HT1080 (cell line): ENCODE results near the gene TOGARAM1. TPM values are rescaled to one million over a fixed set of nuclear protein-coding genes. Genes with fewer than 3 reads are reported as not detected.
A peak's percentile ranks its signal among the peaks of the same experiment; 100 is the strongest.

Experiments
- DNase-seq: peaks from one replicate; pipeline ENCODE4 v3.0.0-alpha.2; 2015; ENCODE audit warnings: low read depth
- total RNA-seq: library from RNA; depleted of rRNA; stranded (reverse); fragments of >200 nt; shearing (Covaris generic); gene quantifications from 2 replicates; pipeline ENCODE4 v1.2.3, GENCODE V29; 2014

TOGARAM1 gene
- total RNA-seq, 1 experiment from 2014 or later = 5.6 TPM

- peak; percentile 1 for DNase-seq
Observed at GRCh38 chr14:44963775-44964380, 1.9 kb downstream of the TOGARAM1 start.

GRCh38 chr14:44966601-44967336, 4.8 kb downstream of the TOGARAM1 start:
- DNase-seq = no peak

GRCh38 chr14:44968714-44969113, 6.7 kb downstream of the TOGARAM1 start:
- DNase-seq = no peak

- no peak for DNase-seq
Observed at GRCh38 chr14:44970907-44971306, 8.9 kb downstream of the TOGARAM1 start.

GRCh38 chr14:44971459-44971858, 9.5 kb downstream of the TOGARAM1 start:
- DNase-seq = no peak

GRCh38 chr14:44979273-44979672, 17.3 kb downstream of the TOGARAM1 start:
- DNase-seq = no peak

- no peak for DNase-seq
Observed at GRCh38 chr14:44979740-44980356, 17.9 kb downstream of the TOGARAM1 start.

GRCh38 chr14:44981198-44981597, 19.2 kb downstream of the TOGARAM1 start:
- DNase-seq = no peak

- DNase-seq = no peak
Observed at GRCh38 chr14:44982594-44982993, 20.6 kb downstream of the TOGARAM1 start.

- DNase-seq = no peak
Observed at GRCh38 chr14:44988694-44989093, 26.7 kb downstream of the TOGARAM1 start.

GRCh38 chr14:44989497-44990440, 27.8 kb downstream of the TOGARAM1 start:
- no peak for DNase-seq

- DNase-seq = no peak
Observed at GRCh38 chr14:44990533-44990932, 28.5 kb downstream of the TOGARAM1 start.

- no peak for DNase-seq
Observed at GRCh38 chr14:44995196-44995595, 33.2 kb downstream of the TOGARAM1 start.

- DNase-seq = no peak
Observed at GRCh38 chr14:44995770-44996294, 33.8 kb downstream of the TOGARAM1 start.

GRCh38 chr14:45003924-45004323, 41.9 kb downstream of the TOGARAM1 start:
- no peak for DNase-seq

GRCh38 chr14:45015133-45015532, 53.1 kb downstream of the TOGARAM1 start:
- no peak for DNase-seq

GRCh38 chr14:45028107-45028626, 66.2 kb downstream of the TOGARAM1 start:
- DNase-seq = no peak

- no peak for DNase-seq
Observed at GRCh38 chr14:45034730-45035129, 72.7 kb downstream of the TOGARAM1 start.

GRCh38 chr14:45038256-45038655, 76.3 kb downstream of the TOGARAM1 start:
- DNase-seq = no peak

GRCh38 chr14:45038865-45039264, 76.9 kb downstream of the TOGARAM1 start:
- no peak for DNase-seq

GRCh38 chr14:45039390-45039789, 77.4 kb downstream of the TOGARAM1 start:
- DNase-seq = no peak
